ENCODE results near the gene STK32B. TPM values are rescaled to one million over a fixed set of nuclear protein-coding genes. Genes with fewer than 3 reads are reported as not detected.

STK32B gene
- total RNA-seq, 4 donors from 2014 or later, result 1.6 to 3.4 (median 1.9) TPM

DNA sequence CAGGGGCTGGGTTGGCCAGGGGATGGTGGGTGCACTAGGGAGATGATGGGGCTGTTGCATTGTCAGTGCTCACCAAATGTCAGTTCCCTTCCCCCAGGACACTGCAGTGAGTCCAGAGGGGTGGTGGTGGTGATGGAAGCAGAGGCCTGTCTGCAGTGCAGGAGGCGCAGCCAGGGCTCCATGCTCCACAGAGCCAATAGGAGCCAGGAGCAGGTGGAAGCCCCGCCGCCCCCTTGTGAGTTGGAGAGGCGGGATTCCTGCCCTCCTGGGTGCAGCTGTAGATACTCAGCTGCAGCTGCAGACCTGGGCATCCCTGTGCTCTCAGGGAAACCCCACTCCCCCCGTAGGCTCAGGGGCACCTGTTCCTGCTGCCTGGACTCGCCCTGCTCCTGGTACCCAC, 372.4 kb downstream of the STK32B start:
- TF ChIP-seq POLR2A (IDR thresholded peaks at IDR 0.05), result no peak

GRCh38 chr4:5424211-5424610, 372.9 kb downstream of the STK32B start:
- 86 to 87% methylated on average over 3 of the region's 3 CpGs for WGBS, 2 donors
- TF ChIP-seq, protein P1, sequence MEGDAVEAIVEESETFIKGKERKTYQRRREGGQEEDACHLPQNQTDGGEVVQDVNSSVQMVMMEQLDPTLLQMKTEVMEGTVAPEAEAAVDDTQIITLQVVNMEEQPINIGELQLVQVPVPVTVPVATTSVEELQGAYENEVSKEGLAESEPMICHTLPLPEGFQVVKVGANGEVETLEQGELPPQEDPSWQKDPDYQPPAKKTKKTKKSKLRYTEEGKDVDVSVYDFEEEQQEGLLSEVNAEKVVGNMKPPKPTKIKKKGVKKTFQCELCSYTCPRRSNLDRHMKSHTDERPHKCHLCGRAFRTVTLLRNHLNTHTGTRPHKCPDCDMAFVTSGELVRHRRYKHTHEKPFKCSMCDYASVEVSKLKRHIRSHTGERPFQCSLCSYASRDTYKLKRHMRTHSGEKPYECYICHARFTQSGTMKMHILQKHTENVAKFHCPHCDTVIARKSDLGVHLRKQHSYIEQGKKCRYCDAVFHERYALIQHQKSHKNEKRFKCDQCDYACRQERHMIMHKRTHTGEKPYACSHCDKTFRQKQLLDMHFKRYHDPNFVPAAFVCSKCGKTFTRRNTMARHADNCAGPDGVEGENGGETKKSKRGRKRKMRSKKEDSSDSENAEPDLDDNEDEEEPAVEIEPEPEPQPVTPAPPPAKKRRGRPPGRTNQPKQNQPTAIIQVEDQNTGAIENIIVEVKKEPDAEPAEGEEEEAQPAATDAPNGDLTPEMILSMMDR (IDR thresholded peaks at IDR 0.05), result no peak
- TF ChIP-seq POLR2A (IDR thresholded peaks at IDR 0.05), result no peak
- no peak overlapping the region for H3K4me3 ChIP-seq (ENCODE audit: low read depth, poor library complexity, severe bottlenecking)
- intact Hi-C loops (cut with DNase I; ENCODE audit: low total_unique reads), result no loop called here
- no peak for DNase-seq (ENCODE audit: low spot score in 2 of 2)

More for the DNA sequence above, 372.4 kb downstream of the STK32B start:
- no peak for DNase-seq (ENCODE audit: low spot score in 2 of 2)
- no peak overlapping the region for H3K4me3 ChIP-seq (ENCODE audit: low read depth, poor library complexity, severe bottlenecking)
- WGBS, 2 donors, result 87% methylated on average over 3 to 6 of the region's 6 CpGs
- intact Hi-C loops (cut with DNase I; ENCODE audit: low total_unique reads), result no loop called here

DNA sequence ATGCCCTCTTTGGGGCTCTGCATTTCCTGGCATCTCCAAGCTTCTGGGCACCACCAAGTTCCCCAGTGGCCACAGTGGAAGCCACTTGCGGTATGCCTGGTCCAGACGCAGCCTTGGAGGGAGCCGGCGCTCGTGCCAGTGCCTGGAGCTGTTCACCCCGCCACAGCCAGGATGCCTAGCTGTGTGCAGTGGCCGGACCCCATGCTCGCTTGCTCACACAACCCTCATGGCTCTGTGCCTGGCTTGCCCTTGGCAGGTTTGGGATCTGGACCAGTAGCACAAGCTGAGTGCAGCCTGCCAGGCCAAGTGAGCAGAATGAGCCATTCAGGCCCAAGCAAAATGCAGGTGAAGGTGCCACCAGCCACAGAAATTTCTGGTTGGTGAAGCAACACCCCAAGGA, 373.6 kb downstream of the STK32B start:
- TF ChIP-seq POLR2A (IDR thresholded peaks at IDR 0.05), result no peak
- TF ChIP-seq, protein P1 (IDR thresholded peaks at IDR 0.05), result no peak
- 90 to 95% methylated on average over 2 to 8 of the region's 8 CpGs for WGBS, 2 donors
- DNase-seq (ENCODE audit: low spot score in 2 of 2), result no peak
- intact Hi-C loops (cut with DNase I; ENCODE audit: low total_unique reads), result no loop called here
- H3K4me3 ChIP-seq (ENCODE audit: low read depth, poor library complexity, severe bottlenecking), result no peak overlapping the region

- H3K4me3 ChIP-seq (ENCODE audit: low read depth, poor library complexity, severe bottlenecking), result no peak overlapping the region
- TF ChIP-seq, protein P1 (IDR thresholded peaks at IDR 0.05), result no peak
- intact Hi-C loops (cut with DNase I; ENCODE audit: low total_unique reads), result no loop called here
- DNase-seq (ENCODE audit: low spot score in 2 of 2), result no peak
Measured at GRCh38 chr4:5429747-5430146, 378.5 kb downstream of the STK32B start.

DNA sequence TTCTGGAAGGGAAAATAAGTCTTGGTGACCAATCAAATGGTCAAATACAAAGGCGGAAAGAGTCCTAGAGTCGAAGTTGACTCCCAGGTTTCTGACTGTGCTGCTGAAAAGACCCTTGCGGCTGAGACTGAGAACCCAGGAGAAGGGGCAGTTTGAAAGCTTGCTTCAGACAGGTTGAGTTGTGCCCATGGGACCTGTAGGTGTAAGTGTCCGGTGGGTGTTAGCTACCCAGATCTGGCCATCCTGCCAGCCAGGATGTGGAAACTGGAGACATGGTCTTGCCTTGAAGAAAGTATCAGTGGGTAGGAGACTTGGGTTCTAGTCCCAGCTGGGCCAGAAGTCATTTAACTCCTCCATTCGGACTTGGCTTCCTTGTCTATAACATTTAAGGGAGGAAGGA, 381.9 kb downstream of the STK32B start:
- DNase-seq (ENCODE audit: low spot score in 2 of 2), result no peak
- TF ChIP-seq POLR2A (IDR thresholded peaks at IDR 0.05), result no peak
- TF ChIP-seq, protein P1 (IDR thresholded peaks at IDR 0.05), result no peak
- intact Hi-C loops (cut with DNase I; ENCODE audit: low total_unique reads), result no loop called here
- WGBS, 2 donors, result 90 to 93% methylated on average over 5 of the region's 5 CpGs
- H3K4me3 ChIP-seq (ENCODE audit: low read depth, poor library complexity, severe bottlenecking), result no peak overlapping the region

DNA sequence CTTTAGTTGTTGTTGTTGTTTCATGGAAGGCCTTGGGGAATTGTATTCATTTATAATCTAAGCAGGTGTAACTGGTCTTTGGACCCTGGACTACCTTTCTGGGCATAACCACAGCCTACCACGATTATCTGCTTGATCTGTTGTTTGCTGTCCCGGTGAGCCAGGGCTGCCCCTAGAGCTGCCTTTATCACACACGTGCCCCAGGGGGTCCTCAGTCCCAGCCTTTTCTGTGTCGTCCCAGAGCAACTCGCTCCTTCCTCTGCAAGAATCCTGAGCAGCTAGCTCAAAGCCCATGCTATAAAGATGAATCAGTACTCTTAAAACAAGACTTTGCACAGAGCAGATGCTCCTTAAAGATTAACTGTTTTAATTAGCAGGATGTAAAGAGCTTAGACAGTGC, 383.9 kb downstream of the STK32B start:
- 53 to 60% methylated on average over 5 of the region's 5 CpGs for WGBS, 2 donors
- DNase-seq (ENCODE audit: low spot score in 2 of 2), result no peak
- no peak overlapping the region for H3K4me3 ChIP-seq (ENCODE audit: low read depth, poor library complexity, severe bottlenecking)
- TF ChIP-seq, protein P1 (IDR thresholded peaks at IDR 0.05), result no peak
- no peak for TF ChIP-seq POLR2A (IDR thresholded peaks at IDR 0.05)
- intact Hi-C loops (cut with DNase I; ENCODE audit: low total_unique reads), result no loop called here

Data from lower leg skin (tissue), 4 donors.